PC-3 (cell line): Measurements from ENCODE around the gene SLC9A9. TPM values are rescaled to one million over a fixed set of nuclear protein-coding genes. Genes with fewer than 3 reads are reported as not detected.

Source experiments
- ATAC-seq: fragments of 200-7000 bp; cut with Tn5 transposase; 2 replicates; pipeline ENCODE4 v1.9.1; 2020; ENCODE audit warnings: mild to moderate bottlenecking, moderate library complexity
- BruUV-seq: library from RNA; stranded (reverse); fragments of 400-500 nt; replicated peaks from 2 replicates; lab custom pipeline; 2021; lab: Mats Ljungman, UMichigan
- CTCF ChIA-PET: fragments of 300-600 bp; sonication (Branson Sonifier 250); formaldehyde crosslinking; loops from one replicate; lab custom pipeline; 2022; ENCODE audit warnings: antibody characterized with exemption; lab: Charles Lee
- POLR2A ChIA-PET: fragments of 300-600 bp; sonication (Branson Sonifier 250); formaldehyde crosslinking; loops from one replicate; lab custom pipeline; 2022; ENCODE audit warnings: antibody characterized with exemption; ENCODE audit not compliant: unreplicated experiment; lab: Charles Lee
- DNase-seq: peaks from one replicate; pipeline ENCODE4 v3.0.0-alpha.2; 2015
- H2AFZ ChIP-seq: fragments of 300-600 bp; sonication (generic); 2 replicates; pipeline ENCODE4 v1.6.0; 2016; ENCODE audit warnings: antibody characterized with exemption, low read length
- H3F3A ChIP-seq: fragments of 300-600 bp; sonication (generic); one replicate; pipeline ENCODE4 v1.6.0; 2017; ENCODE audit warnings: antibody characterized with exemption, low read length, control low read depth, mild to moderate bottlenecking; ENCODE audit not compliant: unreplicated experiment
- H3K27ac ChIP-seq: fragments of 300-600 bp; sonication (generic); 2 replicates; pipeline ENCODE4 v1.5.1; 2016; ENCODE audit warnings: mild to moderate bottlenecking, low read length
- H3K27me3 ChIP-seq: fragments of 300-600 bp; sonication (generic); 2 replicates; pipeline ENCODE4 v1.6.1; 2016; ENCODE audit warnings: low read length, mixed read lengths
- H3K36me3 ChIP-seq: fragments of 300-600 bp; sonication (generic); 2 replicates; pipeline ENCODE4 v1.6.1; 2016; ENCODE audit warnings: low read depth, mixed run types, low read length, mixed read lengths
- H3K4me1 ChIP-seq: fragments of 300-600 bp; sonication (generic); 2 replicates; pipeline ENCODE4 v1.5.1; 2016; ENCODE audit warnings: low read length; ENCODE audit not compliant: insufficient read depth
- H3K4me2 ChIP-seq: fragments of 300-600 bp; sonication (generic); 2 replicates; pipeline ENCODE4 v1.6.0; 2016; ENCODE audit warnings: low read length
- H3K4me3 ChIP-seq: fragments of 300-600 bp; sonication (generic); 2 replicates; pipeline ENCODE4 v1.5.1; 2016; ENCODE audit warnings: mild to moderate bottlenecking, low read length, mixed read lengths
- H3K79me2 ChIP-seq: fragments of 300-600 bp; sonication (generic); 2 replicates; pipeline ENCODE4 v1.6.1; 2017; ENCODE audit warnings: low read length, mixed read lengths
- H3K9ac ChIP-seq: fragments of 300-600 bp; sonication (generic); 2 replicates; pipeline ENCODE4 v1.6.0; 2016; ENCODE audit warnings: mild to moderate bottlenecking, low read length
- H3K9me2 ChIP-seq: fragments of 300-600 bp; sonication (generic); replicated peaks from 2 replicates; pipeline ENCODE4 v1.6.1; 2016; ENCODE audit warnings: mixed run types, low read length, mixed read lengths
- H3K9me3 ChIP-seq: fragments of 300-600 bp; sonication (generic); 2 replicates; pipeline ENCODE4 v1.6.1; 2016; ENCODE audit warnings: low read length, mixed read lengths
- H4K20me1 ChIP-seq: fragments of 300-600 bp; sonication (generic); 2 replicates; pipeline ENCODE4 v1.6.1; 2016; ENCODE audit warnings: low read length, mixed read lengths
- EZH2 ChIP-seq: fragments of 300-600 bp; sonication (generic); IDR thresholded peaks from one replicate; pipeline ENCODE4 v1.6.1; 2017; ENCODE audit warnings: antibody characterized with exemption, mild to moderate bottlenecking, low read length; ENCODE audit not compliant: unreplicated experiment
- EZH2phosphoT487 ChIP-seq: fragments of 300-600 bp; sonication (generic); IDR thresholded peaks from 2 replicates; pipeline ENCODE4 v1.6.1; 2018; ENCODE audit warnings: mild to moderate bottlenecking, antibody characterized with exemption, low read length, borderline replicate concordance
- intact Hi-C: fragments of 100-400 bp; cut with micrococcal nuclease; formaldehyde crosslinking; loops from 2 replicates; pipeline ENCODE4 v1.9.0; 2023
- total RNA-seq: library from RNA; depleted of rRNA; stranded (reverse); fragments of >200 nt; gene quantifications from 2 replicates; pipeline ENCODE4 v1.2.3, GENCODE V29; 2014
- TF ChIP-seq, protein P1 (sequence below): fragments of 300-600 bp; sonication (generic); conservative IDR thresholded peaks from 2 replicates; pipeline ENCODE4 v1.5.1; 2017; ENCODE audit warnings: antibody characterized with exemption, low read depth, mild to moderate bottlenecking, low read length

SLC9A9 gene
- total RNA-seq, 1 experiment from 2014 or later: 0.07 TPM

DNA sequence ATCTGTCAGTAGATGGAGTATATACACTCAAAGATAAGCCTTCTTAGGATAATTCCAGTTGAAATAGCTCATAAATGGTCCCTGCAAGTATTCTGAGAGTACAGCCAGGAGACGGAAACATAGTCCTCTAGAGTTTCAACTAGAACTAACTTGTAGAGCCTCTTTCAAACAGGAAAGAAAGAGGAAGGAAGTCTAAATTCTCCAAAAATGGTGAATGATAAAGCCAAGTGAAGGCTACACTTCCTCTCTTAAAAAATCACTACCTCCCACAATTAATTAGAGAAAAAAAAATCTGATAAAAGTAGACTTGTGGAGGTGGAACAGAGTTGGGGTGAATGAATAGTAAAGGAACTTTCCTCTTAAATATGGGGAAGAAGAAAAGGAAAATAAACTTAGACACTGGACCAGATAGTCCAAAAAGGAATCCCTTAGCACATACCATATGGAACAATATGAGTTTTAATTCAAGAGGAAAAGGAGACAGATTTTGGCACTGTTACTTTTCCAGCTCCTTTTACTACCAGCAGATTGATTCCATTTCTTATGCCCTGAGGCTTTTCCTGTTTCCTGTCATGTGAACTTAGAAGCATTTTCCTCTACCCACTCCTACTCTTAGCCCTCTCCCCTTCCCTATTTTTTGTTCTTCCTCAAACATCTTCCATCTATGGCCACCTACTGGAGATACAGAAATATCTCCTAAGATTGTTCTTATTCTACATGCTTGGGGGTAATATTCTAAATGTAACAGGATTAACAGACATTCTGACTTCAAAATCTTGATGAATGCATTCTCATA lies 521.1 kb downstream of the SLC9A9 start:
- Histone ChIP-seq H2AFZ (no peak overlapping the region), H3K27me3 (no peaks in the 10 kb centered on the region), H3K9me3 (no peaks in the 10 kb centered on the region), H3K36me3 (no peaks in the 10 kb centered on the region), H3K4me2 (no peak overlapping the region), H3F3A (no peaks in the 10 kb centered on the region), H3K79me2 (no peaks in the 10 kb centered on the region), H3K9ac (no peak overlapping the region), H4K20me1 (no peaks in the 10 kb centered on the region), H3K27ac (no peak overlapping the region), H3K9me2 (no peaks in the 10 kb centered on the region), H3K4me3 (no peak overlapping the region), H3K4me1 (peaks cover 24% of the 10 kb centered on the region)
- intact Hi-C loops: no loop called here
- CTCF ChIA-PET: interaction anchor here (0.7 kb wide), 1 partner anchor 316 kb away, joined by 4 read pairs; no protein-coding TSS in a partner anchor
- TF ChIP-seq EZH2 (no peak), EZH2phosphoT487 (no peak)
- TF ChIP-seq, protein P1, sequence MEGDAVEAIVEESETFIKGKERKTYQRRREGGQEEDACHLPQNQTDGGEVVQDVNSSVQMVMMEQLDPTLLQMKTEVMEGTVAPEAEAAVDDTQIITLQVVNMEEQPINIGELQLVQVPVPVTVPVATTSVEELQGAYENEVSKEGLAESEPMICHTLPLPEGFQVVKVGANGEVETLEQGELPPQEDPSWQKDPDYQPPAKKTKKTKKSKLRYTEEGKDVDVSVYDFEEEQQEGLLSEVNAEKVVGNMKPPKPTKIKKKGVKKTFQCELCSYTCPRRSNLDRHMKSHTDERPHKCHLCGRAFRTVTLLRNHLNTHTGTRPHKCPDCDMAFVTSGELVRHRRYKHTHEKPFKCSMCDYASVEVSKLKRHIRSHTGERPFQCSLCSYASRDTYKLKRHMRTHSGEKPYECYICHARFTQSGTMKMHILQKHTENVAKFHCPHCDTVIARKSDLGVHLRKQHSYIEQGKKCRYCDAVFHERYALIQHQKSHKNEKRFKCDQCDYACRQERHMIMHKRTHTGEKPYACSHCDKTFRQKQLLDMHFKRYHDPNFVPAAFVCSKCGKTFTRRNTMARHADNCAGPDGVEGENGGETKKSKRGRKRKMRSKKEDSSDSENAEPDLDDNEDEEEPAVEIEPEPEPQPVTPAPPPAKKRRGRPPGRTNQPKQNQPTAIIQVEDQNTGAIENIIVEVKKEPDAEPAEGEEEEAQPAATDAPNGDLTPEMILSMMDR: peak; percentile 53
- POLR2A ChIA-PET: no interaction called here
- peak; percentile 49 for DNase-seq
- no TSS peak for BruUV-seq
- 0 out of 2 replicates have a peak, but pooled peaks have one; percentile 15 for ATAC-seq

DNA sequence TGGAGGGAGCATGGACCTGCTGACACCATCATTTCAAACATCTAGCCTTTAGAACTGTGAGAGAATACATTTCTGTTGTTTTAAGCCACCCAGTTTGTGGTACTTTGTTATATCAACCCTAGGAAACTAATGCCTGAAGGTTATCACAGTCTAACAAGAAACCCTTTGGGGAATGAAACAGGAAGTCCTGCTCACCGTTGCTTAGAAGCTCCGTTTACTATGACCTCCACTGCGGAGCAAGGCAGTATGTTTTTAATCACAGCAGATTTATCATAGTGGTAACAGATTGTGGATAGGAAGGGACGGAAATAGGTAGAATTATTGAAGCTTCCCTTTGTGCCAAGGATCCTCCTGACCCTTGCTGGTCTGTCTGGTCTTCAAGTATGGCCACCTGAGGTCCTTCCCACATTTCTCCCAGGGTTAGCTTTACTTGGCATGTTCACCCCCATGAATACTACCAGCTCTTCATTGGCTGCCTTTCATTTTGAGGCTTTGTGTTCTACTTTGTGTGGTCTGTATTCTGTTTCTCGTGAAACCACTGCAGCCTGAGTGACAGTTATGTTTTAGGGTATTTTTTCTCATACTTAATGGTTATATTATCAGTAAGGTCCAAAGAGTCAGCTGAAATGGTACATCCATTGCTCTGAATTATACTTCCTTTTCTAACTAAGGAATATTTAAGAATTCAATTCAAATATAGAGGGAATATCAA lies 527.1 kb downstream of the SLC9A9 start:
- POLR2A ChIA-PET: no interaction called here

More for the DNA sequence above, 527.1 kb downstream of the SLC9A9 start:
- no peak overlapping the region for H3K4me3 ChIP-seq
- intact Hi-C loops: no loop called here
- DNase-seq (no peak), ATAC-seq (no peak)
- no peak overlapping the region for H2AFZ ChIP-seq
- no peak overlapping the region for H3K27ac ChIP-seq
- no peak overlapping the region for H3K4me2 ChIP-seq
- H3K9me2 ChIP-seq: no peaks in the 10 kb centered on the region
- H3K27me3 ChIP-seq: no peaks in the 10 kb centered on the region
- no peaks in the 10 kb centered on the region for H4K20me1 ChIP-seq
- no peaks in the 10 kb centered on the region for H3K79me2 ChIP-seq
- CTCF ChIA-PET: no interaction called here
- no TSS peak for BruUV-seq
- H3K9ac ChIP-seq: no peak overlapping the region
- H3K9me3 ChIP-seq: no peaks in the 10 kb centered on the region
- H3K36me3 ChIP-seq: no peaks in the 10 kb centered on the region
- H3K4me1 ChIP-seq: no peaks in the 10 kb centered on the region
- H3F3A ChIP-seq: no peaks in the 10 kb centered on the region
- TF ChIP-seq EZH2phosphoT487 (no peak), EZH2 (no peak)
- TF ChIP-seq, protein P1: no peak
